ENCODE results near the gene ADAMTS10.
"Not testable (repeated sequence)": the region's sequence is repeated elsewhere in the genome, so short reads cannot be mapped to it uniquely, and the experiment has no call there.

ADAMTS10 gene

DNA sequence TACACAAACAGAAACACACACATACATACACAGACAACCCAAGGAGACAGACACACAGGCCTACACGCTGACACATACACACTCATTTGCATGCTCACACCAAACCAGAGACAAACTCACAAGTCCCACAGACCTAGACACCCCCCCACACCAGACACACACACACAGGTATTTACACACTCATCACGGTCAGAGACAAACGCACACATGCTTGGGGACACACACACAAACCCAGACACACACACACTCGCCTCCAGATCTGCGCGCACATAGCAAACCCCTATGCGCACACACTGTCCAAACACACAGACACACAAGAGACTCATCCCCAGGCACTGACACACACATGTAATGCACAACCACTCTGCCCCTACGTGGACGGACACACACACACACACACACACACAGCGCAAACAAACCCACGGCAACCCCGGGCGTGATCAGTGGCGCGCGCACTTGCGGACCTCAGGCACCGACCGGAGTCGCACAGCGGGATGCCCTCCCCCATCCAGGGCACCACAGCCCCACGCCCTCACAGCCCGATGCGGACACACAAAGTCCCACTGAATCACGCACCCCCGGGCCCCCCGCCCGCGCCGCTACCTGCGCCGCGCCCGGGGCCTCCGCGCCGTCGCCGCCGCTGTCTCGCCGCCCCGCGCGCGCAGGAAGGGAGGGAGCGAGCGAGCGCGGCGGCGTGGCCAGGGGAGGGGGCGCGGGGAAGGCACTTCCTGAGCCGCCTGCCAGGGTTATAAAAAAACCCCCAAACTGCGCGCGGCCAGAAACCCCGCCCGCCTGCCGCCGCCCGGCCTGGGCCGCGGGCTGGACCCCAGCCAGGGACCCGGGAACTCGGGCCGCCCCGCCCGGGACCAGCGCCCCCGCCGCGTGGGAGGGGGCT lies at the start of gene ADAMTS10:
Gene ADAMTS10, minus strand, starts transcription at position 675 of the 895 bp plus-strand sequence. CDS start 5,005 bp downstream, outside the sequence.
- DNase-seq: peak; percentile 29

DNA sequence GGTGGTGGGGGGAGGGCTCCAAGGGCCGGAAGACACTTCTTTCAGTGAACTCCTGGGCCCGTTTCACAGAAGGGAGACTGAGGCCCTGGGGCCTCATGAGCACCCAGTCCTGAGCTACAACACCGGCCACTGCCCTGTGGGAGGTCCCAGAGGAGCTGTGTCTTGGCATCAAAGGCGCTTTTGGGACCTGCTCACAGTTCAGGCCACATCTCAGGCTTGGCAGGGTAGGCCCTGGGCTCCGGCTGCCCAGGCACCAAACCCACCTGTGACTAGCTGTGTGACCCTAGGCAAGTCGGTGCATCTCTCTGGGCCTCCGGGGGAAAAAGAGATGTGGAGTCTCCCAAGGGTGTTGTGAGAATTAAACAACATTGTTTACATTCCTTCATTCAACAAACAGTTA lies 49.4 kb upstream of the ADAMTS10 start:
- DNase-seq: no peak

DNA sequence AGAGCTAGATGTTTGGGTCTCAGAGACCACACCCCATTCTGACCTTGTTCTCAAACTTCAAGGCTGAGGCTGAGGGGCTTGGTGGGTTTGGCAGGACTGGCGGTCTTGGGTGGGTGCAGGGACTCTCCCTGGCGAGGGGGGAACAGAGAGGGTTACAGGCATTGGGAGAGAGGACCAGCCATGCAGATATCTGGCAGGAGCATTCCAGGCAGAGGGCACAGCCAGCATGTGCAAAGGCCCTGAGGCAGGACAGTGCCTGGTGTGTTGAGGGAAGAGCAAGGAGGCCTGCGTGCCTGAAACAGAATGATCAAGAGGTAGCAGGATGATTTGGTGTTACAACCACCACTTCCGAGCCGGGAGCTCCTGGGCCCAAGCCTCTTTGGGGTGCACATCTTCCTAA lies 47.4 kb upstream of the ADAMTS10 start:
- no peak for DNase-seq

GRCh38 chr19:8655340-8655709 lies 44.8 kb upstream of the ADAMTS10 start:
- peak; percentile 37 for DNase-seq

- DNase-seq: peak; percentile 46
Observed at GRCh38 chr19:8654591-8655339, 44.2 kb upstream of the ADAMTS10 start.

DNA sequence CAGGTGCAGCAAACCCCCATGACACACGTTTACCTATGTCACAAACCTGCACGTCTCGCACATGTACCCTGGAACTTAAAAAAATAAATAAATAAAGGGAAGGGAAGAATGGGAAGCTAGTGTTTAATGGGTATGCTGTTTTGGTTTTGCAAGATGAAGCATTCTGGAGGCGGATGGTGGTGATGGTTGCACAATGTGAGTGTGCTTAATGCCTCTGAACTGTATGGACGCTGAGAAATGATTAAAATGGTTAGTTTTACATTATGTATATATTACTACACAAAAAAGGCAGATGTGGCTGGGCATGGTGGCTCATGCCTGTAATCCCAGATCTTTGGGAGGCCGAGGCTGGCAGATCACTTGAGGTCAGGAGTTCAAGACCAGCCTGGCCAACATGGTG lies 37.7 kb upstream of the ADAMTS10 start:
- DNase-seq: no peak

GRCh38 chr19:8643860-8644653 lies 33.5 kb upstream of the ADAMTS10 start:
- DNase-seq: no peak

DNA sequence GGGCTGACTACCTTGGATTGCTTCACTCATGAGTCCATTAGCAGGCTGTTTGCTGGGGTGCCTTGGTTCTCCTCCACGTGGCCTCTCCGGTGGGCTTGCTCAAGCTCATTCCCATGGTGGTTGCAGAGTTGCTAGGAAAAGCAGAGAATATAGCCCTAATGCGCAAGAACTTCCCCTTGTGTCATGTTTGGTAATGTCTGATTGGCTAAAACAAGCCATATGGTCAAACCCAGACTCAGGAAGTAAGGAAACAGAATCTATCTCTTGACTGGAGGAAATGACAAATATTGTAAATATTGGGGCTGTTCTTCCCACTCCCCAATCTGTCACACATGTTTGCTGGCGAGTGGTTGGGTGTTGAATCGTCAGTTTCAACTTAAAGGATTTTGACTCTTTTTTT lies 32.0 kb upstream of the ADAMTS10 start:
- no peak for DNase-seq

DNA sequence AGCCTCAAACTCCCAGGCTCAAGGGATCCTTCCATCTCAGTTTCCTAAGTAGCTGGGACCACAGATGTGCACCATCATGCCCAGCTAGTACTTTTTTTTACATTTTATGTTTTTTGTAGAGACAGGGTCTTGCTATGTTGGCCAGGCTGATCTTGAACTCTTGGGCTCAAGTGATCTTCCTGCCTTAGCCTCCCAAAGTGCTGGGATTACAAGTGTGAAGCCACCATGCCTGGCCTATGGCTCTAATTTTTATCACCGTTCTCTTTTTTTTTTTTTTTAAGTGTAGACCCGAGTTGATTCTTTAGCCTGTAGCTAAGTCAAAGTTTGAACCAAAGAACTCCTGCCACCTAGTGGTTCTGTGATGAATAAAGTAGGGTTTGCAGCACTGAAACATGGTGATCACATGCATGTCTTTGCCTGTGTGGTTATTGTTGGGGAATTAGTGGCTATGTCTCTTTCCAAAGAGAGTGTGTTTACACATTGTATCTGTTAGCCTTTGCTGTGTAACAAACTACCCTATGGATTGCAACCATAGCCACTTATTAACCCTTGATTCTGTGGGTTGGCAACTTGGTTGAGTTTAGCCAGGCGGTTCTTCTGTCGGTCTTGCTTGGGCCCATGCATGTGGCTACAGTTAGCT lies 31.5 kb upstream of the ADAMTS10 start:
- DNase-seq: no peak

DNA sequence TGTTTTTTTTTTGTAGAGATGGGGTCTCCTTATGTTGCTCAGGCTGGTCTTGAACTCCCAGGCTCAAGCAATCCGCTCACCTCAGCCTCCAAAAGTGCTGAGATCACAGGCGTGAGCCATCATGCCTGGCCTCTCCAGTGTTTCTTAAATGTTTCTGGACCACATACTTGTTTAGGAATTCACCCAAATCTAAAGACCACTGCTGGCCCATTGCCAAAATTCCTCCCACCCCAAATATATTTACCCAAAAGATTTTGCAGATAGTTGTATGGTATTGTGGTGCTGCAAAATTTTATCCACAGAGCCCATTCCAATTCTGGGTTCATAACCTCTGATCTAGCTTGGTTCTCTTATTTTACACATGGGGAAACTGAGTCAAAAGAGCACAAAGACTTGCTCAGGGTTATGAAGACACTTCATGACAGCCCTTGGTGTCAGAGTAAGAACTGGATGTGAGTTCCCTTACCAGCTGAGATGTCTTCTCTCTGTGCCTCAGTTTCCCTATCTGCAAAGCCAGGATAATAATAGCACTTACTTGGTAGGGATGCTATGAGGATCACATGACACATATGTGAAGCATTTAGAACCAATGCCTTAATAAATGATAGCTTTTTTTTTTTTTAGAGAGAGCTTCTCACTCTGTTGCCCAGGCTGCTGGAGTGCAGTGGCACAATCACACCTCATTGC lies 30.8 kb upstream of the ADAMTS10 start:
- no peak for DNase-seq

DNA sequence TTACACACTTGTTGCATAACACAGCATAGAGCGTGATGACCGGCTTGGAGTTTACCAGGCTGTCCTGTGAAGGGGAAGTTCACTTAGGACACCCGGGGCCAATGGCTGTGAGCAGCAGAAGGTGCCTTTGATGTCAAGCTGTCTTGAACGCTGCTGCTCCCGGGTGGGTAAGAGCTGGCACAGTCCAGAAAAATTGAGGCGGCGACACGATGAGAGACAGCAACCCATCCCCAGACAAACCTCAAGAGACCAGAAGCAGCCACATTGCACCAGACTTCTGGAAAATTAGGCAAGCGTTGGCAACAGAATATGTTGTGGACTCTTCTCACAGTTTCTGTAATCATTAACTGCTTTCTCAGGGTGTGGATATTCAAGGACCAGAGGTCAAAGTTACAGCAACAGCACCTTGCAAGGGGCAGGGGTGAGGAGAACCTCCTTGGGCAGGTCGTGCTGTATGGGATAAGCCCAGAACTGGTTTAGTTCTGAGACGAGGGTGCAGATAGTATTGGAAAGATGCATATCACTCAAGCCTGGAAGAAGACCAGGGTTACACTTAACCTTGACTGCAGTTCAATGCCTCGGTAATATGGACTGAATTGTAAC lies 30.0 kb upstream of the ADAMTS10 start:
- no peak for DNase-seq

- DNase-seq: no peak
Observed at GRCh38 chr19:8639821-8640401, 29.4 kb upstream of the ADAMTS10 start.

DNA sequence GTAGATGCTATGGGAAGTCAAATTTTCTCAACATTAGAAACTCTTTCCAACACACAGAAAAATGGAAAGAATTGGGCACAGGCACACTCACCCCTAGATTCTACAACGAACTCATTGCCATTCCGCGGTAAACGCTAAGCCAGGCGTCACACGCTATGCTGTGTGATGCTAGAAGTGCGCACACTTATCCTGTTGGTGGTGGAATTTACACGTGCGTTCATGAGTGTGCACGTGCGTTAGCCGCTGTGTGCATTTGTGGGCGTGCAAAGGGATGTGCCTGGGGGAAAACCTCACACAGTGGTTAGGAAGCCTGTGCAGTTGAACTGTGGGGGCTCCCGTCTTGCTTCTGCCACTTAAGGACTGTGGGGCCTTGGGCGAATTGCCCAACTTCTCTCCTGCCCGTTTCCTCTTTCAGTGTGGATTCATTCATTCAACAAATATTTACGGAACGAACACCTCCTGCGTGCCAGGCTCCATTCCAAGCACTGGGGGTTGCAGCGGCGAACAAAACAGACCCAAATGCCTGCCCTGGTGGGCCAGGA lies 27.6 kb upstream of the ADAMTS10 start:
- DNase-seq: no peak

DNA sequence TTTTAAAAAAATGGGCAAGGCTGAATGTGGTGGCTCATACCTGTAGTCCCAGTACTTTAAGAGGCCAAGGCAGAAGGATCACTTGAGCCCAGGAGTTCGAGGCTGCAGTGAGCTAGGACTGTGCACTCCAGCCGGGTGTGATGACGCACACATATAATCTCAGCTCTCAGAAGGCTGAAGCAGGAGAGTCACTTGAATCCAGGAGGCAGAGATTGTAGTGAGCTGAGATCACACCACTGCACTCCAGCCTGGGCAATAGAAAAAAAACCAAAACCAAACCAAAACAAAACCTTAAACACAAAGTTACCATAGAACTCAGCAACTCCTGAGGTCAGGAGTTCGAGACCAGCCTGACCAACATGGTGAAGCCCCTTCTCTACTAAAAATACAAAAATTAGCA lies 26.6 kb upstream of the ADAMTS10 start:
- DNase-seq: not testable (repeated sequence)

- DNase-seq: no peak
Observed at GRCh38 chr19:8635422-8635821, 24.9 kb upstream of the ADAMTS10 start.

DNA sequence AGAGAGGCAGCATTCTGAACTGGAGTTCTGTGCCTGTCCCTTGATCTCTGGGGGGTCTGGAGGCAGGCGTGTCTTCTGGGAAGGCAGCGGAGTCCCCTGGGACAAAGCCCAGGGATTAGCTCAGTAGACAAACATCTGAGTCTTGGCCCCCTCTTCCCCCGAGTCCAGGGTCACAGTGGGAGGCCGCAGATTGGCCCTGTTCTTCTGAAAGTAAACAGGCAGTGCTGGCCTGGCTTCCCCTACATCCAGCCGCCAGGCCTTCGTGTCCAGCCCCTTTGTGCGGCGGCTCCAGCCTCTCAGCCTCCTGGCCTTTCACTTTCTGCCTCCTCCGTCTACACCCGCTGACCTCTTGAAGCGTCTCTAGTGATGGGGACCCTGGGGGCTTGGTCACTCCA lies 20.9 kb upstream of the ADAMTS10 start:
- no peak for DNase-seq

GRCh38 chr19:8630796-8631424 lies 20.4 kb upstream of the ADAMTS10 start:
- DNase-seq: no peak

DNA sequence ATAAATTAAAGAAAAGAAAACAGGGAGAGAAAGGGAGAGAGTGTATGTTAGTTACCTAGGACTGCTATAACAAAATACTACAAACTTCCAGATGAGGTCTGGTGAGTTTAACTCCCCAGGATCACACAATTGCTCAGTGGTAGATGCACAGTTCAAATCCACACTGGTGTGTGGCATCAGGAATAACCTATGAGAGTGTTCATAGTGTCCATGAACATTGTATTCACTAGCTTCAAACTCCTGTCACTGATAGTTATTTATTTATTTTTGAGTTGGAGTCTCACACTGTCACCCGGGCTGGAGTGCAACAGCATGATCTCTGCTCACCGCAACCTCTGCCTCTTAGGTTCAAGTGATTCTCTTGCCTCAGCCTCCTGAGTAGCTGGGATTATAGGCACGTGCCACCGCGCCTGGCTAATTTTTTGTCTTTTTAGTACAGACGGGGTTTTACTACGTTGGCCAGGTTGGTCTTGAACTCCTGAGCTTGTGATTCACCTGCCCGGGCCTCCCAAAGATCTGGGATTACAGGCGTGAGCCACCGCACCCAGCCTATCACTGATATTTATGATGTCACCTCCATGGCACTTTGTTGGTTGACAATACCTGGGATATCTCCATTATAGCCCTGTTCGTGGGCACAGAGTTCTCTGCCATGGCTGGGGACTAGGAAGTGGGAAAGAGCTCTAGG lies 19.6 kb upstream of the ADAMTS10 start, which contains the start of gene NFILZ:
Gene NFILZ, plus strand, starts transcription at position 638 of the 688 bp plus-strand sequence. CDS start 46,133 bp downstream, outside the sequence.
- no peak for DNase-seq

DNA sequence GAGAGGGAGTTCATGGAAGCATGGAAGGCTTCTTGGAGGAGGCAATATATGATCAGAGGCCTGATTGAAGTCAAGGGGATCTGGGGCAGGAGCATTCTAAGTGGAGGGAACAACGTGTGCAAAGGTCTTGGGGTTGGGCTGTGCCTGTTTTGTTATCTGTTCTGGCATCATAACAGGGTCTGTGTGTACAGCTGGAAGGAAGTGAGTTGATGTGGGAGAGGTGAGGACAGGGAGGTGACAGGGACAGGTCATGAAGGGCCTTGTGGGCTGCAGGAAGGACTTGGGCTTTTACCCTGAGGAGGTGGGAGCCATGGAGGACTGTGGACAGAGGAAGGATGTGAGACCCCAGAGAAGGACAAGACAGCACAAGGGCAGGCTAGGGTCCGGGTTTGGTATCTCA lies 18.7 kb upstream of the ADAMTS10 start:
- DNase-seq: no peak

DNA sequence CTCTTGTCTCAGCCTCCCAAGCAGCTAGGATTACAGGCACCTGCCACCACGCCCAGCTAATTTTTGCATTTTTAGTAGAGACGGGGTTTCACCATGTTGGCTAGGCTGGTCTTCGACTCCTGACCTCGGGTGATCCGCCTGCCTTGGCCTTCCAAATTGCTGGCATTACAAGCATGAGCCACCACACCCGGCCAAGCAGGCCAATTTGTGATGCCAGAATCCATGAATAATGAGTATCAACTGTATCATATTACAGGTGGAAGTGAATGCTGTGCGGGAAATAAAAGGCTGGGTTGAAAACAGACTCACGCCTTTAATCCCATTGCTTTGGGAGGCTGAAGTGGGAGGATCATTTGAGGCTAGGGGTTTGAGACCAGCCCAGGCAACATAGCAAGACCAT lies 16.3 kb upstream of the ADAMTS10 start:
- no peak for DNase-seq

All from activated effector memory CD4-positive, alpha-beta T cell treated with Interleukin-2 at 50 U/mL for 16 hours (primary cell).